BE2C (cell line): ENCODE data around the gene DDRGK1.

ENCODE experiments used
- DNase-seq: peaks from one replicate; pipeline ENCODE4 v3.0.0-alpha.2; 2020
- H3K27me3 ChIP-seq: fragments of 250-450 bp; sonication (Bioruptor Pico); 2 replicates; pipeline ENCODE4 v1.5.1; 2020; ENCODE audit warnings: mild to moderate bottlenecking
- H3K36me3 ChIP-seq: fragments of 250-450 bp; sonication (Bioruptor Pico); 2 replicates; pipeline ENCODE4 v1.5.1; 2020; ENCODE audit warnings: mild to moderate bottlenecking
- H3K4me1 ChIP-seq: fragments of 250-450 bp; sonication (Bioruptor Pico); 2 replicates; pipeline ENCODE4 v1.5.1; 2020
- H3K4me3 ChIP-seq: 2 replicates; pipeline ENCODE4 v1.5.1; 2011; ENCODE audit warnings: low read depth, low read length
- H3K9me3 ChIP-seq: fragments of 250-450 bp; sonication (Bioruptor Pico); 2 replicates; pipeline ENCODE4 v1.5.1; 2020
- TF ChIP-seq, protein P1 (sequence below): IDR thresholded peaks from 2 replicates; pipeline ENCODE4 v1.5.1; 2012; ENCODE audit warnings: mild to moderate bottlenecking, low read depth, low read length

Gene DDRGK1

DNA sequence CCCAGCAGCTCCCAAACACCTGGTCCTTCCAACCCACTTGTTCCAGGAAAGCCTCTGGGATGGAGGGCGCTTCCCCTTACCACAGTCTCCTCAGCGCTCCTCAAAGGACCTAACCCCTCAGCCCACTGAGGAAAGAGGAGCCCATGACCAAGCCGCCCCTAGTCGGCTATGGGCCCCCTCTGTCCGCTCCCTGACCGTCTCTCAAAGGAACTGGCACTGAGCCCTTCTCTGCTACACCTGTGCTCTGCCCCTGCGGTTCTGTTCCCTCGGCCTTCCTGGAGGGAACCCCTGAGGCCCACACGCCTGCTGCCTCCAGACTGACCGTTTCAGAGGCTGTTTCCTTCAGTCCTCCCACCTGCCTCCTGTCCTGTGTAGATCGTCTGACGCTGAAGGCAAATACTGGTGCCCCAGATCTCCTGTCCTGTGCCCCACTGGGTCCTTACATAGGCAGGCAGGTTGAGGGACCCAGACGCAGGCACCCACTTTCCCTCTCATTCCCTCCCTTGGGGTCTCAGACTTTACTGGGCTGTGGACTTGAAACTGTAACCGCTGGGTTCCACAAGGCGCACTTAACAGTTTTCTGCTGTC is 36.4 kb upstream of the DDRGK1 start:
- TF ChIP-seq, protein P1, sequence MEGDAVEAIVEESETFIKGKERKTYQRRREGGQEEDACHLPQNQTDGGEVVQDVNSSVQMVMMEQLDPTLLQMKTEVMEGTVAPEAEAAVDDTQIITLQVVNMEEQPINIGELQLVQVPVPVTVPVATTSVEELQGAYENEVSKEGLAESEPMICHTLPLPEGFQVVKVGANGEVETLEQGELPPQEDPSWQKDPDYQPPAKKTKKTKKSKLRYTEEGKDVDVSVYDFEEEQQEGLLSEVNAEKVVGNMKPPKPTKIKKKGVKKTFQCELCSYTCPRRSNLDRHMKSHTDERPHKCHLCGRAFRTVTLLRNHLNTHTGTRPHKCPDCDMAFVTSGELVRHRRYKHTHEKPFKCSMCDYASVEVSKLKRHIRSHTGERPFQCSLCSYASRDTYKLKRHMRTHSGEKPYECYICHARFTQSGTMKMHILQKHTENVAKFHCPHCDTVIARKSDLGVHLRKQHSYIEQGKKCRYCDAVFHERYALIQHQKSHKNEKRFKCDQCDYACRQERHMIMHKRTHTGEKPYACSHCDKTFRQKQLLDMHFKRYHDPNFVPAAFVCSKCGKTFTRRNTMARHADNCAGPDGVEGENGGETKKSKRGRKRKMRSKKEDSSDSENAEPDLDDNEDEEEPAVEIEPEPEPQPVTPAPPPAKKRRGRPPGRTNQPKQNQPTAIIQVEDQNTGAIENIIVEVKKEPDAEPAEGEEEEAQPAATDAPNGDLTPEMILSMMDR = no peak
- Histone ChIP-seq H3K27me3 (peaks cover 49% of the 10 kb centered on the region), H3K4me3 (no peak overlapping the region), H3K36me3 (no peaks in the 10 kb centered on the region), H3K4me1 (no peaks in the 10 kb centered on the region), H3K9me3 (no peaks in the 10 kb centered on the region)
- DNase-seq = no peak

- no peak for DNase-seq
- H3K27me3 ChIP-seq = peaks cover 49% of the 10 kb centered on the region
- H3K4me1 ChIP-seq = no peaks in the 10 kb centered on the region
- TF ChIP-seq, protein P1 = no peak
- peak overlapping the region; percentile 41; the same call in 1 of the 2 replicates for H3K4me3 ChIP-seq
- H3K36me3 ChIP-seq = no peaks in the 10 kb centered on the region
- no peaks in the 10 kb centered on the region for H3K9me3 ChIP-seq
Observed at GRCh38 chr20:3239867-3240775, 35.6 kb upstream of the DDRGK1 start.

- peak; percentile 38 for DNase-seq
- Histone ChIP-seq H3K4me3 (peak within 1 kb of the TSS; percentile 41), H3K9me3 (no peaks in the 10 kb centered on the region), H3K4me1 (no peaks in the 10 kb centered on the region), H3K27me3 (peaks cover 49% of the 10 kb centered on the region), H3K36me3 (no peaks in the 10 kb centered on the region)
- TF ChIP-seq, protein P1 = no peak
Observed at GRCh38 chr20:3239026-3239866, 34.8 kb upstream of the DDRGK1 start, which contains the start of gene SLC4A11. Gene SLC4A11, minus strand, starts transcription at chr20:3239190. Its CDS starts 53 bp downstream, at chr20:3239137.

- no peak for DNase-seq
- H3K27me3 ChIP-seq = peaks cover 49% of the 10 kb centered on the region
- no peaks in the 10 kb centered on the region for H3K9me3 ChIP-seq
- H3K4me1 ChIP-seq = no peaks in the 10 kb centered on the region
- H3K4me3 ChIP-seq = peak overlapping the region; percentile 41
- TF ChIP-seq, protein P1 = no peak
- H3K36me3 ChIP-seq = no peaks in the 10 kb centered on the region
Observed at GRCh38 chr20:3238616-3239025, 34.1 kb upstream of the DDRGK1 start.

GRCh38 chr20:3237958-3238615 is 33.6 kb upstream of the DDRGK1 start:
- H3K36me3 ChIP-seq = no peaks in the 10 kb centered on the region
- TF ChIP-seq, protein P1 = no peak
- no peaks in the 10 kb centered on the region for H3K4me1 ChIP-seq
- DNase-seq = no peak
- peak overlapping the region; percentile 41 for H3K4me3 ChIP-seq
- H3K27me3 ChIP-seq = peaks cover 49% of the 10 kb centered on the region
- H3K9me3 ChIP-seq = no peaks in the 10 kb centered on the region
